Medulla oblongata (tissue), 1 donor: Measurements from ENCODE around the gene BLOC1S3.

ENCODE experiments used
- DNase-seq: peaks from one replicate; pipeline ENCODE4 v3.0.0-alpha.2; 2015; ENCODE audit errors: extremely low spot score

The BLOC1S3 gene

GRCh38 chr19:45146251-45146650 lies 32.3 kb upstream of the BLOC1S3 start:
- DNase-seq, result no peak

DNA sequence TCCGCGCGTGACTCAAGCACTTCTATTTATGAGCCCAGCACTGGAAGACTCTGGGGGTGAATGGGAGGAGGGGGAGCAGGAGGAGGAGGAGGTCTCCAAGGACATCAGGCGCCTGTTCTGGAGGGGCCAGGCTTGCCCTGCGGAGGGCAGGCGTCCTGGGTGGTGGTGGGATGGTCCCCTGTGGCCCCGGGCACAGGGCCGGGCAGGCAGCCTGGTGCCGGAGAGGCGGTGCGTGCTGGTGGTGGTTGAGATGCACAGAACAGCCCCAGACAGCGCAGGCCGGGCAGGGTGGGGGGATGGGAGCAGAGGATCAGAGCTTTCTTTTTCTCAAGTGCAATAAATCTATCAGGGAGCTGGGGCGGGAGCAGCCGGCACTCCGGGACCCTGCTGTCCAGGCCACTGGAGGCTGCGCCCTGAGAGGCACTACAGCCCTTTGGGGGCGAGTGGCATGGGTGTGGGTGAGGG lies 31.8 kb upstream of the BLOC1S3 start:
- no peak for DNase-seq

DNA sequence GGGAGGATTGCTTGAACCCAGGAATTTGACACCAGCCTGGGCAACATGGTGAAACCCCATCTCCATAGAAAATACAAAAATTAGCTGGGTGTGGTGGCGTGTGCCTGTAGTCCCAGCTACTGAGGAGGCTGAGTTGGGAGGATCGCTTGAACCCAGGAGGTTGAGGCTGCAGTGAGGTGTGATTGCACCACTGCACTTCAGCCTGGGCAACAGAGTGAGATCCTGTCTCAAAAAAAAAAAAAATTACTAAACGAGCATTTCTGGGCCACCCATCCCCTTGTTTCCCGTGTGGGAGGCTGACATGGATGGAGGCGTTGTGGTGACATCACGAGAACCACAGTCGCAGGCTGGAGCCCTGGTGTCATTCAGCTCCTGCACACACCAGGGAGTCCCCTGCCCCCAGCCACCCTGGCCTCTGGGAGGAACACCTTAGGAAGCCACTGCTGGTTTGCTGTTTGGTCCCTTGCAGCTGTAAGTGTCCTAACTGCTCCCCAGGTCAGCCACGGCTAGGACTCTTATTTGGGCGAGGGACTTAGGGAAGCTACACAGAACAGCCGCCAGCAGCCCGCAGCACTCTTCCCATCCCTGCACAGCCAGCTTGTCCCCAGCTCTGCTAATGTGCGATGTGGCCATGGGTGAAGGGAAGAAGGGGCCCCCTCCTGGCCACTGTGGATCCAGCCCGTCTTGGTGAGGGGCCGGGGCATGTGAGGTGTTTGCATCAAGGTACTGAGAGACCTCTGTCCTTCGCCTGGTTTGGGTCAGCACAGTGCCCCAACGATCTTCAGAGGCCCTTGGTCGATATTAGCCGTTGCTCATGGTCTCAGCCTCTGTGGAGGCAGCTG lies 30.5 kb upstream of the BLOC1S3 start:
- no peak for DNase-seq

DNA sequence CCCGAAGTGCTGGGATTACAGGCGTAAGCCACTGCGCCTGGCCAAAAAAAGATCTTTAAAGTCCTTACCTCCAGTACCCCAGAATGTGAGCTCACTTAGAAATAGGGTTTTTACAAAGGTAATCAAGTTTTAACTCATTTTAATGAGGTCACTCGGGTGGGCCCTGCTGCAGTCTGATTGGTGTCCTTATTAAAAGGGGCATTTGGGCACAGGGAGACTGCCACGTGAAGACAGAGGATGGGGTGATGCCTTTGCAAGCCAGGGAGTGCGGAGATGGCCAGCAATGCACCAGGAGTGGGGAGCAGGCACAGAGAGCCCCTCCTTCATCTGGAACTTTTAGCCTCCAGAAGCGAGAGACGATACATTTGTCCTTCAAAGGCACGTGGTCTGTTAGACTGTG lies 29.5 kb upstream of the BLOC1S3 start:
- no peak for DNase-seq

DNA sequence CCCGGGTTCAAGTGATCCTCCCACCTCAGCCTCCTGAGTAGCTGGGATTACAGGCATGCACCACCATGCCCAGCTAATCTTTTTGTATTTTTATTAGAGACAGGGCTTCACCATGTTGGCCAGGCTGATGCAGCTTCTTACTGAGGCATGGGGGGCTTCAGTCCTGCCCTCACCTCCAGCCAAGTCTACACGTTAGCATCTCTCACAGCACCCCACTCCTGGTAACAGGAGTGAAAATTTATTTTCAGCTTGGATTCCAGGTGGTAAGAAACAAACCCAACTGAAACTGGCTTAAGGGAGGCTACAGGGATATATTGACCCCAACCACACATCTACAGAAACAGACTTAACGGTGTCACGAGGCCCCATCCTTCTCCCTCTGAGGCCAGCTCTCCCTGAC lies 28.4 kb upstream of the BLOC1S3 start:
- no peak for DNase-seq

DNA sequence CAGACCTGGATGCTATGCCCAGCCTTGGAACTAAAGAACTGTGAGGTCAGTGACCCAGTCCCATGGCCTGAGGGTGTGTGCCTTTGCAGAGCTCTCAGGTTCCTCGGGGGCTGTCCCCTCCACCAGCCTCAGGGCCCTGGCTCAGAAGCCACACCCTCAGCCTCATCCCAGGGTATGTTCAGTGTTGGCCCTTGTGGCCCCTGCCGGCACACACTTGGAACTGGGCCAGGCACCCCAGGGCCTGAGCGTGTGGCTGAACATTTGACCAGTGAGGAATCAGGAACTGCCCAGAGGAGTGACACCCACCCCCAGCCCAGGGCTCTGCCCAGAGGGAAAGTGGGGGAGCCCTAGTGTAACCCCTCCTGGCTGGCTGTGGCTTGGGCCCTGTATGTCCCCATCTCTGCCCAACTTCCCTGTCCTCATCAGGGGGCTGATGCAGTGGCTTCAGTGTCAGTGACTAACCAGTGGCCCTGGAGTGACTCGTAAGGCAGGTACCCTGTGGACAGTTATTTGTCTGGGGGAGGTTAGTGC lies 27.8 kb upstream of the BLOC1S3 start:
- no peak for DNase-seq

GRCh38 chr19:45151320-45151719 lies 27.3 kb upstream of the BLOC1S3 start:
- no peak for DNase-seq

GRCh38 chr19:45151821-45152503 lies 26.6 kb upstream of the BLOC1S3 start:
- DNase-seq, result no peak

GRCh38 chr19:45152504-45153338 lies 25.9 kb upstream of the BLOC1S3 start:
- peak; percentile 6 for DNase-seq

GRCh38 chr19:45153339-45154063 lies 25.1 kb upstream of the BLOC1S3 start:
- peak; percentile 20 for DNase-seq

DNA sequence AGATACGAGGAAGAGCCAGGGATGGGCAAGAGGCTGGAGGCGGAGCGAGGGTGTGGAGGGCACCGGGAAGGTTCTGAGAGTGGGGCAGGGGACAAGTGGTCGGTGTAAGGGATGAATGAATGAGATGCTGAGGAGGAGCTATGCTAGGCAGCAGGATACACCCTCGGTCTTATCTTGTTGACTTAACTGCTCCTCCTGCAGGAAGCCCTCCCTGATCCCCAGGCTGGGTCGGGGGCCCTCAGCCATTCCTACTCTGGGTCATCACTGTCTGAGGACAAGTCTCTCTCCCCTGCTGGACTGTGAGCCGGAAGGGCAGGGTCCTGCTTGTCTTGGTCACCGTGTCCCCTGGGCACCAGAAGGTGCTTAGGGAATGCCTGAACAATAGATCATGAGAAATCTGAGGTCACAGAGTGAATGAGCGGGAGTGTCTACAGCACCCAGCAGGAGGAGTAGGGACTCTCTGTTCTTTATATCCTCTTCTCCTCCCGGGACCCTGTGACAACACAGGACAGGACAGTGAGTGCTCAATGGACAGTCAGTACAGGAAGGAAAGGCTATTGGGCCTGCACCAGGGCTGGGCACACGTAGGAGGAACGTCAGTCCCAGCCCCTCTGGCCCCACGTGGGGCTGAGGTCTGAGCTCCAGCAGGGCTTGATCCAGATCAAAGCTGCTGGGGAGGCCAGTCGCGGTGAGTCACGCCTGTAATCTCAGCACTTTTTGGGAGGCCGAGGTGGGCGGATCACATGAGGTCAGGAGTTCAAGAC lies 24.3 kb upstream of the BLOC1S3 start:
- no peak for DNase-seq

DNA sequence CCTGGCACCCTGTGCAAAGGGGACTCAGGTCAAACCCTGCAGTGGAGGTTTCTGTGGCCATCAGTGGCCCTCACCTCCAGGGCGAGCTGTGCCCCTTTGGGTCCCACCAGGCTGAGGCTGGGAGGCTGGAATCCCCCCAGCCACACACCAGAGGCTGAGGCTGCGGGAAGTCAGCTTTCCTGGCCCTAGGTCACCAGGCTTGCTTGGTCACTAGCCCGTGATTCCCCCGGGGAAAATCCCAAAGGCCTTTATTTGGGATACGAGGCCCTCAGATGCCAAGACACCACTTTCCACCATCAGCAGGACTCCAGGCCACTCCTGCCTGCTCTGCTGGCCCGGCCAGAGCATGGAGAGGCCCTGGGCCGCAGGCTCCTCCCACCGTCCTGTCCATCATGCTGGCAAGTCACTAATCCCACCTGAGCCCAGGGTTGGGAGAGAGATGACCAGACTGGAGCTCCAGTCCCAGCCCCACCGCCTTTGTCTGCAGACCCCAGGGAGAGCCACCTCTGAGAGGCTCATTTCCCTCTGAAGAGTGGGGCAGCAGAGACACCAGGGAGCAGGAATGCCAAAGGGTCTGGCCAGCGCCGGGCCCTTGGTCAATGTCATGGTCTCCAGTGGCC lies 22.5 kb upstream of the BLOC1S3 start:
- no peak for DNase-seq

GRCh38 chr19:45156751-45157150 lies 21.8 kb upstream of the BLOC1S3 start:
- no peak for DNase-seq

DNA sequence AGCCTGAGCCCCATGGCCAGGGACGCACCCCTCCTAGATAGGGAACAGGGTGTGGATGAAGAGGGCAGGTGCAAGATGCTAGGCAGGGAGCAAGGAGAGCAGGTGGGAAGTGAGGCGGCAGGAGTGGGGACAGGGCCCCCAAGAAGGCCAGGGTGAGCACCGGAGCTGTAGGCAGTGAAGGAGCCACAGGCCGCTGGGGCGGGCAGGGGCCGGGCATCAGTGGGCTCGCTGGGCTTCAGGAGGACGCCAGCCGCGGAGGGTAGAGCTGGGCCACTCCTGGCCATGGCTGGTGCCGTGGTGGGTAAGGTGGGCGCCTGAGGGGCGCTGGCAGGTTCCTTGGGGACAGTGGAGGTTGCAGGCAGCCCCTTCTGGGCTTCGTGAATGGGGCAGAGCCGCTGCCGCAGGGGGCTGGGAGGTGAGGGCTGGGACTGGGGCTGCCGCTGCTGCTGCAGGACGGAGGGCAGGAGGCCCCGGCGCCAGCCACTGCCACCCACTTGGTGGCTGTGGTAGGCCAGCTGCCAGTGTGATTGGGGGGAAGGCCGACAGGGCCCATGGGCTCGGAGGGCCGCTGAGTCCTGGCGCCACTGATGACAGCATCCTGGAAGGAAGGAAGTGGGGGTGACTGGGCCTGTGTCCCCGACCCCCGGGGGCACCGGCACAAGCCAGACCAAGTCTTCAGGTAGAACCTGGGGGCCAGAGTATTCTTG lies 19.9 kb upstream of the BLOC1S3 start:
- DNase-seq, result no peak

DNA sequence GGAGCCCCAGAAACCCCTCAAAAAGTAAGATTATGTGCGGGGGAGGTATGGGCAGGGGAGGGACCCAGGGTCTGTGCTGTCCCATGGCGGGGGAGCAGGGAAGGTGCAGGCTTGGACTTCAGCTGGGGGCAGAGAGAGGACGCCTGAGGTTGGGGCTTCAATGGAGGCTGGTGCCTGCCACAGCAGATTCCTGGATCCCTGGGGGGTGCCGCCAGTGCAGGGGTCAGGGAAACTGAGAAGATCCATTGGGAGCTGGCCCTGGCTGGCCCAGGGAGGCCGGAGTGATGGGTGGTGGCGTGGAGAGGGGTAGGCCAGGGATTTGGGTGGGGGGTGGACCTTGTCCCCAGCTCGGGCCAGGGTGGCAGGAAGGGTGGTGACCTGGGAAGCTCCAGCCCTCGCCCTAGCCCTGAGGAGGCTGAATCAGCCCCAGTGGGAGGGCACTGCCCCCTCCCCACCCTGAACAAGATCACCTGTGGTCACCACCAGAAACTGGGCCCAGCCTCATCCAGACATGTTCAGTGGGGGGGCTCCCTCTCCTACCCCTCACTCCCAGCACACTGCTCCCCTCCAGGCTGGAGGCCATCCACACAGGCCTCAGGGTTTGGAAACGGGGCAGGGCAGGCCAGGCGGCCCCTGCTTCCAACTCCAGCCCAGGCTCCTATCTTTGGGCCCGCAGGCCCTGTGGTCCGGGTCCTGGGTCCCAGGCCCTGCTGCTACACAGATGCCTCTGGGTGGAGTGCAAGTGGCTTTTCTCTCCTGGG lies 19.2 kb upstream of the BLOC1S3 start:
- DNase-seq, result no peak

DNA sequence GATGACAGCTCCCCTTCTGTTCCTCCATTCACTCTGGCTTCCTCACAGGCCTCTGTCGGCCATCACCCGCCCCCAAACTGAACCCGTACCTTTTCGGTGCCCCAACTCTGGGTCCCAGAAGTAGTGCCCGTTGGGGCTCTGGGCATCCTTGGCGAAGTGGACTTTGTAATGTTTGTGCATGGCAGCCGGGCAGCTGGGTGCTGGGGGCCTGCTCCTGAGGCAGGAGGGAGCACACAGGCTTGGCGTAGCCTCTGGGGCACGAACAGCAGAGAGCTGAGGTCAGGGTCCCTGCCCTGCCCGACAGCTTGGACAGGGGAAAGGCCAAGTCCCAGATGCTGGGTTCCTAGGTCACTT lies 18.6 kb upstream of the BLOC1S3 start:
- no peak for DNase-seq

DNA sequence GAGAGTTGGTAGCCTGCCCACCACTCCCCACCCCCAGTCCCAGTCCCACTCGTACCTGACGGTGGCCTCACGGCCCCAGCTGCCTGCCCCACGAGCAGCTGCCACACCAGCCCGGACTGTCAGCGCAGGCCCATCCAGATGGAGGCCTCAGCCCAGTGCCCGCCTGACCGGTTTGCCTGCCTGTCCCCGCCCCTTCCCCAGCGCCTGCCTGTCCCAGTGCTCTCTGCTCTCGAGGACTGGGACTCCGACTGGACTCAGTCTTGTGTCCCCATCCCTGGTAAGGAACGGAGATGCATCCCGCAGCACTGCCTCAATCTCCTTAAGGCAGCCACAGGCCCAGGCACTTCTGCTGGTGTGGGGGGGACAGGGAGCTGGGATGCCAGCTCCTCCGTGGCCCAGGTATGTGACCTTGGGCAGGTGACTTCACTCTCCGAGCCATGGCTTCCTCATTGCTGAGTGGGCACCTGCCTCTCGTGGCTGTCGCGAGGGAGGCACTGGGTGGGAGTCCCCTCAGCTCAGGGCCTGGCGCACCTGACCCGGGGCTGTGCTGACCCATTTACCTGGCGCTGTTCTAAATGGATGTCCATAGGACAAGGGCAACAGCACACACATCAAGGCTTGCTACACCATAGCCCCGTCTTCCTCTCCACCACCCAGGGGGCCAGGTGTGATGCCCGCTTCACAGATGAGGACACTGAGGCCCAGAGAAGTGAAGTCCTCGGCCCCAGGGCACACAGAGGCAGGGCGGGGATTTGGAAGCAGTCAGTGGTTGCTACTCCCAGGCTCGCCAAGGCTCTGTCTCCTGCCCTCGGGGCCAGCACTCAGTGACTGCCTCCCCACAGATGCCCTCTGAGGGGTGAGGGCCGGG lies 17.5 kb upstream of the BLOC1S3 start, which contains the start of gene NKPD1:
TSS of gene NKPD1 (minus strand) at position 113 of the 868 bp plus-strand sequence. CDS start 832 bp downstream, outside the sequence.
- DNase-seq, result no peak
